HCT116 (cell line): ENCODE results near the gene PRRT3. TPM values are rescaled to one million over a fixed set of nuclear protein-coding genes. Genes with fewer than 3 reads are reported as not detected.

Experiments
- ATAC-seq: fragments of 200-7000 bp; cut with Tn5 transposase; 2 replicates; pipeline ENCODE4 v1.9.1; 2020; ENCODE audit warnings: mild to moderate bottlenecking, moderate library complexity
- BruUV-seq: library from RNA; stranded (reverse); fragments of 400-500 nt; replicated peaks from 2 replicates; lab custom pipeline; 2021; lab: Mats Ljungman, UMichigan
- CTCF ChIA-PET: fragments of 300-600 bp; sonication (Branson Sonifier 250); formaldehyde crosslinking; loops from one replicate; lab custom pipeline; 2021; ENCODE audit warnings: antibody characterized with exemption; lab: Charles Lee
- POLR2A ChIA-PET: fragments of 300-600, 350-600 bp; sonication (Branson Sonifier 250); formaldehyde crosslinking; loops from one replicate; lab custom pipeline; 2021; ENCODE audit warnings: antibody characterized with exemption; lab: Charles Lee
- RAD21 ChIA-PET, 2 experiments: fragments of 300-600 bp; sonication (Branson Sonifier 250); formaldehyde crosslinking; loops; one replicate each; lab custom pipeline; 2023; ENCODE audit warnings: low total read pairs in 2 of 2; ENCODE audit not compliant: uncharacterized antibody in 2 of 2, unreplicated experiment in 2 of 2, low non-redundant PET in 1 of 2; lab: Charles Lee
- DNase-seq: peaks from one replicate; pipeline ENCODE4 v3.0.0-alpha.2; 2010; ENCODE audit warnings: low read depth, low spot score
- H2AFZ ChIP-seq: fragments of 200-600 bp; shearing (Covaris generic), sonication (generic); 2 replicates; pipeline ENCODE4 v1.6.1; 2017; ENCODE audit warnings: low read depth, mixed run types, mixed read lengths, antibody characterized with exemption, low read length; ENCODE audit not compliant: poor library complexity, severe bottlenecking
- H3K27ac ChIP-seq: 2 replicates; pipeline ENCODE4 v1.5.1; 2012; ENCODE audit warnings: low read depth, low read length
- H3K27me3 ChIP-seq: fragments of 200-600 bp; sonication (generic); 2 replicates; pipeline ENCODE4 v1.6.1; 2016; ENCODE audit warnings: mixed run types, low read length, mixed read lengths; ENCODE audit not compliant: insufficient read depth
- H3K36me3 ChIP-seq, 2 experiments: fragments of 200-500 bp in 1 of 2; fragments of 200-600 bp in 1 of 2; sonication (Bioruptor generic) in 1 of 2; sonication (generic) in 1 of 2; 2 replicates each; pipeline versions ENCODE4 v1.5.1 to v1.6.1; 2014 to 2016; ENCODE audit warnings: low read length in 2 of 2, inconsistent platforms in 1 of 2, mixed read lengths in 1 of 2, mixed run types in 1 of 2; ENCODE audit not compliant: insufficient read depth in 2 of 2, control insufficient read depth in 1 of 2
- H3K4me1 ChIP-seq, 2 experiments: fragments of 200-600 bp in 1 of 2; sonication (generic) in 1 of 2; 2 replicates each; pipeline versions ENCODE4 v1.5.1 to v1.6.1; 2012 to 2017; ENCODE audit warnings: low read length in 2 of 2, inconsistent platforms in 1 of 2, mild to moderate bottlenecking in 1 of 2, mixed read lengths in 1 of 2, mixed run types in 1 of 2, moderate library complexity in 1 of 2; ENCODE audit not compliant: insufficient read depth in 2 of 2, control insufficient read depth in 1 of 2
- H3K4me2 ChIP-seq: fragments of 200-600 bp; sonication (generic); 2 replicates; pipeline ENCODE4 v1.6.1; 2017; ENCODE audit warnings: mixed run types, low read length, mixed read lengths
- H3K4me3 ChIP-seq, 2 experiments: fragments of 200-600 bp in 1 of 2; sonication (generic) in 1 of 2; replicated peaks in 1 of 2; 2 replicates each; pipeline ENCODE4 v1.5.1; 2011 to 2016; ENCODE audit warnings: low read length in 2 of 2, control low read depth in 1 of 2, low read depth in 1 of 2, mild to moderate bottlenecking in 1 of 2, mixed read lengths in 1 of 2, mixed run types in 1 of 2
- H3K79me2 ChIP-seq: fragments of 200-600 bp; sonication (generic); 2 replicates; pipeline ENCODE4 v1.6.1; 2017; ENCODE audit warnings: mild to moderate bottlenecking, mixed run types, low read length, moderate library complexity, mixed read lengths; ENCODE audit not compliant: insufficient read depth
- H3K9ac ChIP-seq: fragments of 200-600 bp; sonication (generic); 2 replicates; pipeline ENCODE4 v1.6.1; 2016; ENCODE audit warnings: low read length, mixed read lengths
- H3K9me2 ChIP-seq: fragments of 200-600 bp; sonication (generic), shearing (Covaris generic); 2 replicates; pipeline ENCODE4 v1.6.1; 2017; ENCODE audit warnings: mixed run types, mild to moderate bottlenecking, moderate library complexity; ENCODE audit not compliant: insufficient read depth
- H3K9me3 ChIP-seq, 2 experiments: fragments of 200-500 bp in 1 of 2; fragments of 200-600 bp in 1 of 2; sonication (Bioruptor generic) in 1 of 2; sonication (generic) in 1 of 2; 2 replicates each; pipeline ENCODE4 v1.6.1; 2014 to 2017; ENCODE audit warnings: low read length in 2 of 2, mixed read lengths in 2 of 2, inconsistent platforms in 1 of 2, low read depth in 1 of 2, mild to moderate bottlenecking in 1 of 2, mixed run types in 1 of 2, moderate library complexity in 1 of 2; ENCODE audit not compliant: control insufficient read depth in 1 of 2, insufficient read depth in 1 of 2
- H4K20me1 ChIP-seq: fragments of 200-600 bp; sonication (generic), shearing (Covaris generic); 2 replicates; pipeline ENCODE4 v1.6.1; 2017; ENCODE audit warnings: mixed run types, mild to moderate bottlenecking, moderate library complexity; ENCODE audit not compliant: insufficient read depth
- ELF1 ChIP-seq: IDR thresholded peaks from 2 replicates; pipeline ENCODE4 v1.6.1; 2012; ENCODE audit warnings: low read depth, borderline replicate concordance
- EZH2 ChIP-seq: fragments of 200-600 bp; sonication (generic); IDR thresholded peaks from 2 replicates; pipeline ENCODE4 v1.6.1; 2017; ENCODE audit warnings: antibody characterized with exemption, mixed run types
- JUND ChIP-seq: IDR thresholded peaks from 2 replicates; pipeline ENCODE4 v1.6.1; 2012
- POLR2AphosphoS5 ChIP-seq: IDR thresholded peaks from 2 replicates; pipeline ENCODE4 v1.6.1; 2011; ENCODE audit warnings: mild to moderate bottlenecking, low read depth, low read length, moderate library complexity
- RAD21 ChIP-seq: IDR thresholded peaks from 2 replicates; pipeline ENCODE4 v1.6.1; 2012; ENCODE audit warnings: low read depth, mild to moderate bottlenecking
- SRF ChIP-seq: IDR thresholded peaks from 2 replicates; pipeline ENCODE4 v1.6.1; 2012; ENCODE audit warnings: low read depth
- YY1 ChIP-seq: IDR thresholded peaks from 2 replicates; pipeline ENCODE4 v1.6.1; 2011; ENCODE audit warnings: low read length, low read depth, moderate library complexity, mild to moderate bottlenecking; ENCODE audit not compliant: insufficient replicate concordance; ENCODE audit errors: extremely low read depth
- ZFX ChIP-seq: fragments of 450-650 bp; IDR thresholded peaks from 2 replicates; pipeline ENCODE4 v1.6.1; 2017
- ZNF274 ChIP-seq: fragments of 200-500 bp; sonication (Bioruptor generic); IDR thresholded peaks from 2 replicates; pipeline ENCODE4 v1.6.1; 2014; ENCODE audit warnings: mild to moderate bottlenecking, low read depth, low read length, inconsistent platforms
- intact Hi-C: fragments of 100-400 bp; cut with micrococcal nuclease; formaldehyde crosslinking; loops from 2 replicates; pipeline ENCODE4 v1.10.0; 2022
- total RNA-seq: library from RNA; stranded (reverse); gene quantifications from one replicate; pipeline ENCODE4 v1.2.1, GENCODE V29; 2021; ENCODE audit not compliant: unreplicated experiment
- TF ChIP-seq, protein P1 (sequence below): IDR thresholded peaks from 2 replicates; pipeline ENCODE4 v1.6.1; 2012
- TF ChIP-seq, protein P2 (sequence below): IDR thresholded peaks from 2 replicates; pipeline ENCODE4 v1.6.1; 2012; ENCODE audit warnings: low read depth
- TF ChIP-seq, protein P3 (sequence below): IDR thresholded peaks from 2 replicates; pipeline ENCODE4 v1.6.1; 2012
- TF ChIP-seq, protein P4 (sequence below), 3 experiments: fragments of 200-600 bp in 1 of 3; sonication (generic) in 1 of 3; IDR thresholded peaks in 2 of 3; conservative IDR thresholded peaks in 1 of 3; 2 replicates each; pipeline ENCODE4 v1.5.1; 2012 to 2017; ENCODE audit warnings: low read depth in 2 of 3, low read length in 2 of 3, antibody characterized with exemption in 1 of 3, borderline replicate concordance in 1 of 3, control low read depth in 1 of 3, mild to moderate bottlenecking in 1 of 3, mixed read lengths in 1 of 3, mixed run types in 1 of 3, moderate library complexity in 1 of 3; ENCODE audit not compliant: insufficient read depth in 1 of 3

The PRRT3 gene
- total RNA-seq, 1 experiment from 2014 or later = 0.96 TPM

DNA sequence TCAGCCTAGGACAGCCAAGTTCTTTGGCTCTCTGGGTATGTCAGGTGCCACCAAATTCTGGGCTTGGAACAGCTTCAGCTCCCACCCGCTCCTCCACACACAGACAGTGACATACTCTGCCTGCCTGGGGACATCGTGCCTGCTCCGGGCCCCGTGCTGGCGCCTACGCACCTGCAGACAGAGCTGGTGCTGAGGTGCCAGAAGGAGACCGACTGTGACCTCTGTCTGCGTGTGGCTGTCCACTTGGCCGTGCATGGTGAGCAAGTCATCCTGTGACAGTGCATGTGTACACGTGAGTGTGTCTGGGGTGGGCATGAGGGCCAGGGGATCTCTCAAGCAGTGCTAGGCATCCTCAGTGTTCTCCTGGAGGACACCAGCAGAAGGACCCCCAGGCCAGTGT lies 34.4 kb downstream of the PRRT3 start (continued):
- TF ChIP-seq, protein P1, sequence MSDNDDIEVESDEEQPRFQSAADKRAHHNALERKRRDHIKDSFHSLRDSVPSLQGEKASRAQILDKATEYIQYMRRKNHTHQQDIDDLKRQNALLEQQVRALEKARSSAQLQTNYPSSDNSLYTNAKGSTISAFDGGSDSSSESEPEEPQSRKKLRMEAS = no peak
- TF ChIP-seq, protein P2, sequence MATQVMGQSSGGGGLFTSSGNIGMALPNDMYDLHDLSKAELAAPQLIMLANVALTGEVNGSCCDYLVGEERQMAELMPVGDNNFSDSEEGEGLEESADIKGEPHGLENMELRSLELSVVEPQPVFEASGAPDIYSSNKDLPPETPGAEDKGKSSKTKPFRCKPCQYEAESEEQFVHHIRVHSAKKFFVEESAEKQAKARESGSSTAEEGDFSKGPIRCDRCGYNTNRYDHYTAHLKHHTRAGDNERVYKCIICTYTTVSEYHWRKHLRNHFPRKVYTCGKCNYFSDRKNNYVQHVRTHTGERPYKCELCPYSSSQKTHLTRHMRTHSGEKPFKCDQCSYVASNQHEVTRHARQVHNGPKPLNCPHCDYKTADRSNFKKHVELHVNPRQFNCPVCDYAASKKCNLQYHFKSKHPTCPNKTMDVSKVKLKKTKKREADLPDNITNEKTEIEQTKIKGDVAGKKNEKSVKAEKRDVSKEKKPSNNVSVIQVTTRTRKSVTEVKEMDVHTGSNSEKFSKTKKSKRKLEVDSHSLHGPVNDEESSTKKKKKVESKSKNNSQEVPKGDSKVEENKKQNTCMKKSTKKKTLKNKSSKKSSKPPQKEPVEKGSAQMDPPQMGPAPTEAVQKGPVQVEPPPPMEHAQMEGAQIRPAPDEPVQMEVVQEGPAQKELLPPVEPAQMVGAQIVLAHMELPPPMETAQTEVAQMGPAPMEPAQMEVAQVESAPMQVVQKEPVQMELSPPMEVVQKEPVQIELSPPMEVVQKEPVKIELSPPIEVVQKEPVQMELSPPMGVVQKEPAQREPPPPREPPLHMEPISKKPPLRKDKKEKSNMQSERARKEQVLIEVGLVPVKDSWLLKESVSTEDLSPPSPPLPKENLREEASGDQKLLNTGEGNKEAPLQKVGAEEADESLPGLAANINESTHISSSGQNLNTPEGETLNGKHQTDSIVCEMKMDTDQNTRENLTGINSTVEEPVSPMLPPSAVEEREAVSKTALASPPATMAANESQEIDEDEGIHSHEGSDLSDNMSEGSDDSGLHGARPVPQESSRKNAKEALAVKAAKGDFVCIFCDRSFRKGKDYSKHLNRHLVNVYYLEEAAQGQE = no peak
- TF ChIP-seq, all 23 proteins: peak for 0

DNA sequence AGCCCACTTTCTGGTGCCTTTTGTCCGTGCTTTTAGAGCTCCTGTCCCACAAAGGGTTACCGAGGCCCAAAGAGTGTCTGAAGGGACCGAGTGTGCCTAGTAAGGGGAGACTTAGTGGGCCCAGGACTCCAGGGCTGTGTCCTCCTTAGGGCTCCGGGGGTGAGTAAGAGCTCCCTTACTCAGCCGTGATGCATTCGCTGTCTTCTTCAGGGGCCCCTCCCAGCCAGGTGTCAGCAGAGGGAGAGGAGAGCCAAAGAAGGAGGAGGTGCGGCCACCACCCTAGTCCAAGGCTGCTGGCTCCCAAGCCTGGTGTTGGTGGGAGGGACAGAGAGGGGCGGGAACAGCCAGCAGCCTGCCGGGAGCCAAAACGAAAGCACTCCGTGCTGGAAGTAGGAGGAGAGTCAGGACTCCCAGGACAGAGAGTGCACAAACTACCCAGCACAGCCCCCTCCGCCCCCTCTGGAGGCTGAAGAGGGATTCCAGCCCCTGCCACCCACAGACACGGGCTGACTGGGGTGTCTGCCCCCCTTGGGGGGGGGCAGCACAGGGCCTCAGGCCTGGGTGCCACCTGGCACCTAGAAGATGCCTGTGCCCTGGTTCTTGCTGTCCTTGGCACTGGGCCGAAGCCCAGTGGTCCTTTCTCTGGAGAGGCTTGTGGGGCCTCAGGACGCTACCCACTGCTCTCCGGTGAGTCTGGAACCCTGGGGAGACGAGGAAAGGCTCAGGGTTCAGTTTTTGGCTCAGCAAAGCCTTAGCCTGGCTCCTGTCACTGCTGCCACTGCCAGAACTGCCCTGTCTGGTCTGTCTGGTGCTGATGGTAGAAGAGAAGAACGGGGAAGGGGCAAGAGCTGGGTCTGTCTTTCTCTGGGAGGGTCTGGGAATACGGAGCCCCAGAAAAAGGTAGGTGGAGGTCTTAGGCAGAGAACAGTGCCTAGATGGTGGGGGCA lies 35.2 kb downstream of the PRRT3 start, which contains the start of gene IL17RC:
Gene IL17RC (plus strand): TSS at position 365 of the 947 bp plus-strand sequence. CDS start 218 bp downstream, at position 583.
- Histone ChIP-seq H3K4me3 (peak within 1 kb of the TSS; percentile 50 to 63), H4K20me1 (no peaks in the 10 kb centered on the region), H3K4me1 (peaks cover 6 to 18% of the 10 kb centered on the region in 2 experiments; a peak in 3 of 4 replicates), H3K36me3 (no peaks in the 10 kb centered on the region), H3K79me2 (no peaks in the 10 kb centered on the region), H3K9ac (peak within 1 kb of the TSS; percentile 63), H3K4me2 (peak within 1 kb of the TSS; percentile 92), H3K9me3 (no peaks in the 10 kb centered on the region), H3K27ac (peak within 1 kb of the TSS; percentile 14; the same call in 1 of the 2 replicates), H3K9me2 (no peaks in the 10 kb centered on the region), H2AFZ (no peak within 1 kb of the TSS), H3K27me3 (no peaks in the 10 kb centered on the region)
- BruUV-seq = TSS peak; percentile 69
- TF ChIP-seq, protein P3, sequence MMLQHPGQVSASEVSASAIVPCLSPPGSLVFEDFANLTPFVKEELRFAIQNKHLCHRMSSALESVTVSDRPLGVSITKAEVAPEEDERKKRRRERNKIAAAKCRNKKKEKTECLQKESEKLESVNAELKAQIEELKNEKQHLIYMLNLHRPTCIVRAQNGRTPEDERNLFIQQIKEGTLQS = no peak
- TF ChIP-seq ZNF274 (no peak), YY1 (no peak), SRF (no peak), POLR2AphosphoS5 (peak; percentile 76), JUND (no peak), EZH2 (no peak), RAD21 (no peak), ELF1 (no peak), ZFX (peak; percentile 44; the same call in 1 of the 2 replicates)
- TF ChIP-seq, protein P4, sequence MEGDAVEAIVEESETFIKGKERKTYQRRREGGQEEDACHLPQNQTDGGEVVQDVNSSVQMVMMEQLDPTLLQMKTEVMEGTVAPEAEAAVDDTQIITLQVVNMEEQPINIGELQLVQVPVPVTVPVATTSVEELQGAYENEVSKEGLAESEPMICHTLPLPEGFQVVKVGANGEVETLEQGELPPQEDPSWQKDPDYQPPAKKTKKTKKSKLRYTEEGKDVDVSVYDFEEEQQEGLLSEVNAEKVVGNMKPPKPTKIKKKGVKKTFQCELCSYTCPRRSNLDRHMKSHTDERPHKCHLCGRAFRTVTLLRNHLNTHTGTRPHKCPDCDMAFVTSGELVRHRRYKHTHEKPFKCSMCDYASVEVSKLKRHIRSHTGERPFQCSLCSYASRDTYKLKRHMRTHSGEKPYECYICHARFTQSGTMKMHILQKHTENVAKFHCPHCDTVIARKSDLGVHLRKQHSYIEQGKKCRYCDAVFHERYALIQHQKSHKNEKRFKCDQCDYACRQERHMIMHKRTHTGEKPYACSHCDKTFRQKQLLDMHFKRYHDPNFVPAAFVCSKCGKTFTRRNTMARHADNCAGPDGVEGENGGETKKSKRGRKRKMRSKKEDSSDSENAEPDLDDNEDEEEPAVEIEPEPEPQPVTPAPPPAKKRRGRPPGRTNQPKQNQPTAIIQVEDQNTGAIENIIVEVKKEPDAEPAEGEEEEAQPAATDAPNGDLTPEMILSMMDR (IDR thresholded peaks at IDR 0.05 in 2 of 3, conservative IDR thresholded peaks at IDR 0.05 in 1 of 3; ENCODE audit: borderline replicate concordance in 1 of 3, insufficient read depth in 1 of 3, low read depth in 2 of 3, low read length in 2 of 3) = no peak
- TF ChIP-seq, protein P1 = no peak; the same call in 1 of the 2 replicates
- ChIA-PET RAD21 (no interaction called here), POLR2A (interaction anchor here (0.8 to 1.2 kb wide), 2 partner anchors 13 to 19 kb away, joined by 3 read pairs; no protein-coding TSS in a partner anchor), CTCF (interaction anchor here (0.9 to 1.1 kb wide), 2 partner anchors 16 to 30 kb away, joined by 3 to 6 read pairs; partner anchors contain the start of gene CRELD1)
- ATAC-seq (peak; percentile 97), DNase-seq (peak; percentile 72)
- intact Hi-C loops = no loop called here
